HG03103 (cell line): ENCODE data around the gene PSG7.
"Not testable (repeated sequence)": the region's sequence is repeated elsewhere in the genome, so short reads cannot be mapped to it uniquely, and the experiment has no call there.

ENCODE experiments used
- ATAC-seq: cut with Tn5 transposase; IDR thresholded peaks from one replicate; pipeline ENCODE4 v1.9.1; 2021; ENCODE audit warnings: low read depth; ENCODE audit not compliant: unreplicated experiment

PSG7 gene

GRCh38 chr19:42937107-42937506, at the start of gene PSG7:
PSG7 (minus strand) TSS chr19:42937207; CDS start chr19:42937076, 131 bp downstream.
- ATAC-seq: not testable (repeated sequence)

DNA sequence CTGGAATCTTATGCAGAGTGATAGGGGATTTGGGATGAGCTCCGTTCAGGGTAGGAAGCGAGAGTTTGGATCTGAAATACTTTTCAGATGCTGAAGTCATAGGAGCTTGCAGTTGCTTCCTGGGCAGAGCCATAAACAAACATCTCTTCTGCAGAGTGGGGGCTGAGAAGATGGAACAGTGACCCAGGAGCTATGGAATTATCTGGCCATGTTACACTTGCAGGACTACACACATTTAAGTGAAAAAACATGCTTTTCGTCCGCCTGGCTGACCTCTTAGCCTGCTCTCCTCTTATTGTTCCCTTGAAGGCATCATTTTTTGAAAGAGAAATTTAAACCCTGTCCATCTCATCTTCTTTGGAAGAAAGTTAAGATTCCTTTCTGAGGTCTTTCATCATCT, 48.6 kb upstream of the PSG7 start:
- no peak for ATAC-seq

GRCh38 chr19:42982111-42982510, 45.1 kb upstream of the PSG7 start:
- ATAC-seq: not testable (repeated sequence)

- ATAC-seq: not testable (repeated sequence)
Measured at GRCh38 chr19:42971451-42971850, 34.4 kb upstream of the PSG7 start.

GRCh38 chr19:42965176-42965575, 28.2 kb upstream of the PSG7 start:
- no peak for ATAC-seq

GRCh38 chr19:42961119-42961518, 24.1 kb upstream of the PSG7 start:
- no peak for ATAC-seq

DNA sequence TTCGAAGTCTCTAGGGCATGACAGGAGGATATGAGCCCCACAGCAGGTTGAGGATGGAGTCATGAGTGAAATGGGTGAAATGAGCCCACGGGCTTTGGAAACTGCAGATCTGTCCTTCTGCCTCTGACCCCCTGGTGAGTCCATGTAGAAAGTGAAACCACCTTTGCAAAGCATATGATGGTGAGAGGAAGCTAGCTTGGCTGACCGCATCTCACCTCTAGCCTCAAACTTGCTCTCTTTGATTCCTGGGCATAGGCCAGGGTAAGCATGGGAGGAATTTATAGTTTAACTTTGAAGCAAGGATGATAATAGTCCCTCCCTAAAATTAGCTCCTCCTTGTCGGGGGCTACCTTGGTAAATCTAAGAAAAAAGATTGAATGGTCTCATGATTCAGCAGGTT, 15.1 kb upstream of the PSG7 start:
- ATAC-seq: not testable (repeated sequence)

GRCh38 chr19:42951476-42951875, 14.5 kb upstream of the PSG7 start:
- not testable (repeated sequence) for ATAC-seq

DNA sequence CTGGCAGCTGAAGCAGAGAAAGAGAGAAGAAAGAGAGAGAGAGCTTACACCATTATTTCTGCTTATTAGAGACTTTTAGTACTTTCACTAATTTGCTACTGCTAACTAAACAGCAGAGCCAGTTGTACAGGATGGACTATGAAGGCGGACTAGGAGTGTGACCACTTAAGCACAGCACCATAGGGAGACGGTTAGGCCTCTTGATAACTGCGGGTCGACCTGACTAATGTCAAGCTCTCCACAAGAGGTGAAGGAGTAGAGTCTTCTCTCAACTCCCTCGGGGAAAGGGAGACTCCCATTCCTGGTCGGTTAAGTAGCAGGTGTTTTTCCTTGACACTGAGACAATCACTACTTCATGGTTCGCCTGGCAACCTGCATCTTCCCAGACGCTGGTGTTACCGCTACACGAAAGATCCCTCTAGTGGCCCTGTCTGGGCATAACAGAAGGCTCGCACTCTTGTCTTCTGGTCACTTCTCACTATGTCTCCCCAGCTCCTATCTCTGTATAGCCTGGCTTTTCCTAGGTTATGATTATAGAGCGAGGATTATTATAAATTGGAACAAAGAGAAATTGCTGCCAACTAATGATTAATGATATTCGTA, 5.3 kb upstream of the PSG7 start:
- ATAC-seq: no peak

- ATAC-seq: not testable (repeated sequence)
Measured at GRCh38 chr19:42934726-42935125, 2.3 kb downstream of the PSG7 start.

DNA sequence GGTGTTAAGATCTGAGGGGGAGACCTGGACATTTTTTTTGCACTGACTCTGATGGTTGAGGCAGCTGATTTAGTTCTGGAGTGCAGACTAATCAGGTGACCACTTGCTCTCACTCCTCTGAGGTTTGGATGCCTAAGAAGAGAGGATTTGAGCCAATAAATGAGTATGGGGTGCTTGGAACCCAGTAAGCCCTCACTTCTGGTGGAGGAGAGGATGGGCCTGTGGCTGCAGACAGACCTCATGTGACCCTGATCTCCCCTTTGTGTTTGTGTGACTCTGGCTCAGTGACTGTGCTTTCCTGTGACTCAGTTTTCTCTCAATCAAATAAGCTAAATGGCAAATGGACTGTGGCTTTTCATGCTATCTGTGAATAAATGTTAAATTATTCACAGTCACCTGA, 2.8 kb downstream of the PSG7 start:
- not testable (repeated sequence) for ATAC-seq

DNA sequence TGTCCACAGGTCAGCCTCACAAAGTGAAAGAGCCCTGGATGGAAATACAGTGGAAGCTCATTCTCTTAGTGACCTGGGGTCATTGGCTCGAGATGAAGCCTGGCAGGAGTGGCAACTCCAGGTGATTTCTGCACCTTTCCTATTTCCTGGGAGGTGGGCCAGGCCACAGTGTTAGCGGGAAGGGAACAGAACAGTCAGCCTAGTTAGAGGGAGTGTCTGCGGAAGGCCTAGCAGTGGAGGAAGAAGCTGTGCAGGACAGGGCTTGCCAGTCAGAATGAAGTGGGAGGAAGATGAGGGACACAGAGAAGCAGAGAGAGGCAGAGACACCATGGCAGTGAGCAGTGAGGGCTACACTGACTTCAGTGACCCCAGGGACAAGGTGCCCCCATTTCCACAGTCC, 3.6 kb downstream of the PSG7 start:
- not testable (repeated sequence) for ATAC-seq

DNA sequence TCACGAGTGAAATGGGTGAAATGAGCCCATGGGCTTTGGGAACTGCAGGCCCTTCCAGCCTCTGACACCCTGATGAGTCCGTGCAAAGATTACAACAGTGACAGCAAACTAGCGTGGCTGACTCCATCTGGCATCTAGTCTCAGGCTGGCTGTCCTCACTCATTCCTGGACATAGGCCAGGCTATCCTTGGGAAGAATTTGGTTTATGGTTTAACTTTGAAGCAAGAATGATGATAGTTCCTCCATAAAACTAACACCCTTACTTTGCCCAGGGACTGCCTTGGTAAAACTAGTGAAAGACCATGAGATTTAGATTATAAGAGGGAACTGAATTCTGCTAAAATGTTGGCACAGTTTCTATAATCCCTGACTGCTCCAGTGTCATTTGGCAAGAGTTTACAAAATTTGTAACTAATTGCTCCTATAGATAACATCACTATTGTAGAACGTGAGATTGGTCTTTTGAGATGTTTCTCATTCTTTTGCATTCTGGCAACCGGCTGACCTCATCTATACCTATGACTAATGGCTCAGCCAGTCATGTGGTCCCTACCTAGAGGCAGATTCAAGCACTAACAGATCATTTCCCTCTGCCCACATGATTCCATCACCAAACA, 4.4 kb downstream of the PSG7 start:
- ATAC-seq: not testable (repeated sequence)

DNA sequence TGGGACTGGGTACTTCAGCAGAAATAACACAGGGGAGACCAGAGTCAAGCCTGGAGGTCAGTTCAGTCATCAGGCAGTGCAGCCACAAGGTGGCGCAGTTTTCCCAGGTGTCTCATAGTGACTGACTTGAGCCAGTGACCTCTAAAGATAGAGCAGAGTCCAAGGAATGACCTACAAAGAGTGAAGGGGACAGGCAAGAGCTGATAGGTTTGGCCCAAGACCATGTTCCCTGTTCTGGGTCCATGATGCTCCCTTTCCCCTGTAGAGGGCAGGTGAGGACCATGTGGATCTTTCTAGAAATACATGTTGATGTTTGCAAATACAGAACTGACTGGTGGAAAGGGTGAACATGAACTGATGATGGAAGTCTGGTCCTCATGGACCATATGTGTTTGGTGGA, 6.8 kb downstream of the PSG7 start:
- ATAC-seq: not testable (repeated sequence)

GRCh38 chr19:42928896-42929295, 8.1 kb downstream of the PSG7 start:
- ATAC-seq: no peak

GRCh38 chr19:42926781-42927180, 10.2 kb downstream of the PSG7 start:
- no peak for ATAC-seq

- ATAC-seq: not testable (repeated sequence)
Measured at GRCh38 chr19:42923106-42923505, 13.9 kb downstream of the PSG7 start.

GRCh38 chr19:42920971-42921370, 16.0 kb downstream of the PSG7 start:
- ATAC-seq: not testable (repeated sequence)

GRCh38 chr19:42919757-42920079, 17.3 kb downstream of the PSG7 start:
- ATAC-seq: no peak

- not testable (repeated sequence) for ATAC-seq
Measured at GRCh38 chr19:42919070-42919756, 17.8 kb downstream of the PSG7 start.

DNA sequence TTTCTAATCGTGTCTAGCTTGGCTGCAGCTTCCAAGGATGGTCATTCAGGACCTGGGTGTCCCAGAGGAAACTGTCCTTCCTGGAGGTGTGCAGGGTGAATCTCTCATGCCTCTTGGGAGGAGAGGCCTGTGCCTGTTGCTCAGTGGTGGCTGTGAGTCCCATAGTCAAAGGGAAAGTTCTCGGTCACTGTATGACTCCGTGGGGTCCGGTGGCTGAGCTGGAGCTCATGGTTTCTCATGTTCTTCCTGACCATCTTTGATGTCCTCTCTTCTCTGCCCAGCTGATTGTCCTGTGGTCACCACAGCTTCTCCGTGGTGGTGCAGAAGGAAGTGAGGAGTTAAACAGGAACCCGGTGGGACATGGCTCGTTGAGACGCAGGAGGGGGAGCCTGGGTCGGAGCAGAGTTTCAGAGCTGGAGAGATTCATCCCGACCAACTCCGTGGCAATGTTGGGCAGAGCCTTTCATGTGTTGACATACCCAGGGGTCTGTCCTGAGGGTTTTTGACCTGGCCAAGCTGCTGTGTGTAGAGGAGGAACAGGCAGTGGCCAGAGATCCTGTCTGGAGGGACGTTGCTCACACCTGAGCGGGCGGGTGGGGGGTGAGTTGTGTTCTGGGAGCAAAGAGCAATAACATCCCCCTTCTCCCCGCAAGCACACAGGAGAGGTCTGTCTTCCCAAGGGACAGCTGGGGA, 18.5 kb downstream of the PSG7 start:
- ATAC-seq: not testable (repeated sequence)
